IPS-20b (cell line): Measurements from ENCODE around the gene TGM1.

Source experiments
- H3K27ac ChIP-seq: one replicate; pipeline ENCODE4 v1.5.1; 2013; ENCODE audit warnings: low read length
- H3K27me3 ChIP-seq: 2 replicates; pipeline ENCODE4 v1.6.1; 2013; ENCODE audit warnings: mild to moderate bottlenecking, low read length, inconsistent platforms; ENCODE audit not compliant: insufficient read depth
- H3K36me3 ChIP-seq: 2 replicates; pipeline ENCODE4 v1.6.1; 2013; ENCODE audit warnings: low read depth, mild to moderate bottlenecking, inconsistent platforms, low read length, moderate library complexity; ENCODE audit not compliant: insufficient read depth
- H3K4me1 ChIP-seq: 2 replicates; pipeline ENCODE4 v1.6.1; 2013; ENCODE audit warnings: mild to moderate bottlenecking, control low read depth, inconsistent platforms, low read length, moderate library complexity; ENCODE audit not compliant: insufficient read depth
- H3K4me3 ChIP-seq: 2 replicates; pipeline ENCODE4 v1.5.1; 2013; ENCODE audit warnings: mild to moderate bottlenecking, low read length, inconsistent platforms
- H3K9ac ChIP-seq: 2 replicates; pipeline ENCODE4 v1.6.1; 2013; ENCODE audit warnings: low read depth, mild to moderate bottlenecking, inconsistent platforms, low read length, moderate library complexity
- H3K9me3 ChIP-seq: 2 replicates; pipeline ENCODE4 v1.6.1; 2013; ENCODE audit warnings: mild to moderate bottlenecking, low read depth, low read length, inconsistent platforms; ENCODE audit not compliant: insufficient read depth

TGM1 gene

DNA sequence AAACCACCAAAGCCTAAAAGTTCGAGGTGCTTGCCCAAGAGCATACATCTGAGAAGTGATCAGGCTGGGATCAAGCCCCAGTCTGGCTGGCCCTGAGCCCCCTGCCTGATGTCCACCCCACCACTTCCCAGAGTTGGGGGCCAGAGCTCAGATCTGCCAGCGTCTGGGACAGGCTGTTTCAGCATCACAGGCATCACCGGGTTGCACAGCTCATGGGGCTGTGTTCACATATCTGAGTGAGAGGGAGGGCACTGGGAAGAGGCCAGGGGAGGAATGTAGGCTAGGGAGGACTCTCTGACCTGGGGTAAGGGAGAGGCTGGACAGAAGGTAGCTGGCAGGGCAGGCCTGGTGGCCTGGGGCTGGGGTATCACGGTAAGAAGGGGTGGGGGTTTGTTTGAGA lies 6.0 kb downstream of the TGM1 start:
- H3K27ac ChIP-seq: no peak overlapping the region
- H3K9ac ChIP-seq: no peak overlapping the region
- H3K27me3 ChIP-seq: no peaks in the 10 kb centered on the region
- no peaks in the 10 kb centered on the region for H3K36me3 ChIP-seq
- H3K4me1 ChIP-seq: no peaks in the 10 kb centered on the region
- no peak overlapping the region for H3K4me3 ChIP-seq
- H3K9me3 ChIP-seq: no peaks in the 10 kb centered on the region

DNA sequence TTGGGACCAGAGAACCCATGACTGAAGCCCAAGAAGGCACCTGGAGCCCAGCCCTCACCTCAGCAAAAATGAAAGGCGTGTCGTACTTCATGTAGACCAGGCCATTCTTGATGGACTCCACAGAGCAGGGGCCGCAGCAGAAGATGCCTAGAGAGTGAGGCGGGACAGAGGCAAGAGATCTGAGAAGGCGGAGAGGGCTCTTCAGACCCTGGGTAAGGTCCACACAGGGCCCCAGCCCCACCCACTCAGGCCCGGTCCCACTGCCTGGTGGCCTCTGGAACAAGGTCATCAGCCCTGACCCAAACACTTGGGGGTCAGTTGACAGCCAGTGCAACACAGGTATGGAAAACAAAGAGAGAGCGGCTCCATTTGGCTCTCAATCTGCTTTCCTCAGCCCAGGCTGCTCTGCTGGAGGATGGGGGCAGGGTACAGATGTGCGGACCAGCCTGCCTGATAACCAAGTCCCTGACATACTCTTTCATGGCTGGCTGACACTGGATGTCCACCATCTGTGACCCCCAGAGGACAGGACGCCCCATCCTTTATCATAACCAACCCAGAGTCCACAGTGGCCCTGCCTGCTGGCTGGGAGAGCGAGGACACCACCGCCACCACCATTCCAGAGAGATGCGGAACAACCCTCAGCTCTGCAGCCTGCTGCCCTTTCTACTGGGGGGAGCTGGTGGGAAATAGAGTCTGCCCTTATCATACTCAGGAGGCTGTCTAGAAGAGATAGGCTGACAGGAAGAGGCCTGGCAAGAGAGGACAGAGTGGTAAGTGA lies 6.9 kb downstream of the TGM1 start:
- Histone ChIP-seq H3K4me3 (no peak overlapping the region), H3K9me3 (no peaks in the 10 kb centered on the region), H3K27ac (no peak overlapping the region), H3K27me3 (no peaks in the 10 kb centered on the region), H3K9ac (no peak overlapping the region), H3K4me1 (no peaks in the 10 kb centered on the region), H3K36me3 (no peaks in the 10 kb centered on the region)

DNA sequence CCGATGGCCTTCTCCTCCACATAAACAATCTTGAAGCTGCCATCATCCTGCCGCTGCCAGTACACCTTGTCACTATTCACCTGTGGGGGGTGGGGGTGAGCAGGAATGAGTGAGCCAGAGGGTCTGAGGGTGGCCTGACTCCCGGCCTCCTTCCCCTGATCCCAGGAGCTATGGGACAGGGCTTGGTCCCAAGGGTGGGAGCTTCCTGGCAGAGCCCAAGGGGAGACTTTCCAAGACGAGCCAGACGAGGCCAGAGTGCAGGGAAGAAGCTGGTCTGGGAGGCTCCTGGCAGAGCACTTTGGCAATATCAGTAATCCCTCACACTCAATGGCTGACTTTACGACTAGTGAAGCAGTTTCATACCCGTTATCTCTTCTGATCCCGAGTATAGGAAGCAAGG lies 7.5 kb downstream of the TGM1 start:
- H3K4me3 ChIP-seq: no peak overlapping the region
- no peaks in the 10 kb centered on the region for H3K36me3 ChIP-seq
- no peaks in the 10 kb centered on the region for H3K9me3 ChIP-seq
- H3K9ac ChIP-seq: no peak overlapping the region
- H3K27me3 ChIP-seq: no peaks in the 10 kb centered on the region
- no peak overlapping the region for H3K27ac ChIP-seq
- H3K4me1 ChIP-seq: no peaks in the 10 kb centered on the region

DNA sequence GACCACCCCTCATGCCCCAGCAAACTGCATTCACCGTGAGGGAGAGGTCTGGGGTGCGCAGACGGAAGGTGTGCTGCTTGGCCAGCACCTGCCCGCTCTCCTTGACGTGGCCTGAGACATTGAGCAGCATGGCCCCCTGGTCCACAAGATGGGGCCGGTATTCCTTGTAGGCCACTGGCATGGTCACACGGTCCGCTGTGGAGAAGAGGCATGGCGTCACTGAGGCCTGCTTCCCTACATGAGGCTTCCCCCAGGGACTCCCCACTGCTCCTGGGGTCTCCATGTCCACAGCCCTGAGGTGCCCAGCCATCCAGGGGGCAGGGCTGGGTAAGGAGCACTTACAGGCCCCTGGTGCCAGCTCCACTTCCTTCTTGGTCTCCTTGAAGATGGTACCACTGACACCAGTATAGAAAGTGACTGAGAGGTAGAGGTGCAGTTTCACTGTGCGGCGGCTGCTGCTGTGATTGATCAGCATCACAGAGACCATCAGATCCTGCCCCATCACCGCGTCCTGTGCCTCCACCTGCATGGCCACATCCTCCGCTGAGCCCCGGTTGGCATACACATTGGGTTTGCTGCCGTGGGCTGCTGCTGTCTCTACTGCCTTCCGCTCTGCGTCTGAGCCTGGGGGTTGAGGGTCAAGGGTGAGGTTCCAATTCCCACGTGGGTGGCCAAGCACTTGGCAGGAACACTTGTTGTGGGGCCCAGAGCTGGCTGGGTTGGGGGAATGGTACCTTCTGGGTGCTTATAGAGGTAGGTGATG lies 8.2 kb downstream of the TGM1 start:
- no peak overlapping the region for H3K9ac ChIP-seq
- H3K27ac ChIP-seq: no peak overlapping the region
- no peaks in the 10 kb centered on the region for H3K27me3 ChIP-seq
- no peaks in the 10 kb centered on the region for H3K4me1 ChIP-seq
- no peaks in the 10 kb centered on the region for H3K36me3 ChIP-seq
- no peak overlapping the region for H3K4me3 ChIP-seq
- H3K9me3 ChIP-seq: no peaks in the 10 kb centered on the region

DNA sequence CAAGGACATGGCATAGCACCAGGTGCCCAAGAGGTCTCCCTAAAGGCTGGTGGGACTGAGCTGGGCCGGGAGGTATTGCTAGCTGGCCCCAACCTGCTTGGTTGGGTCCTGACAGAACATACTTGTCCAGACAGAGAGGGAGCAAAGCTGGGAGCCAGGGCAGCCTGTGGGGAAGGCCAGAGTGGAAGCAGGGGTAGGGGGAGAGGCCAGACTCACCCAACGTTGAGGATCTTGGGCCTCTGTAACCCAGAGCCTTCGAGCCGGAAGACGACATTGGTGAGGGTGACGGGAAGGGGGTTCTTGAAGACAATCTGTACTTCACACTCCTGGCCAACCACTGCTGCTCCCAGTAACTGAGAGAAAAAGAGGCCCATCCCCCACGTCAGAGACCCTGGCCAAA lies 9.0 kb downstream of the TGM1 start:
- no peaks in the 10 kb centered on the region for H3K4me1 ChIP-seq
- no peak overlapping the region for H3K4me3 ChIP-seq
- H3K9ac ChIP-seq: no peak overlapping the region
- H3K27ac ChIP-seq: no peak overlapping the region
- H3K9me3 ChIP-seq: no peaks in the 10 kb centered on the region
- no peaks in the 10 kb centered on the region for H3K27me3 ChIP-seq
- no peaks in the 10 kb centered on the region for H3K36me3 ChIP-seq

DNA sequence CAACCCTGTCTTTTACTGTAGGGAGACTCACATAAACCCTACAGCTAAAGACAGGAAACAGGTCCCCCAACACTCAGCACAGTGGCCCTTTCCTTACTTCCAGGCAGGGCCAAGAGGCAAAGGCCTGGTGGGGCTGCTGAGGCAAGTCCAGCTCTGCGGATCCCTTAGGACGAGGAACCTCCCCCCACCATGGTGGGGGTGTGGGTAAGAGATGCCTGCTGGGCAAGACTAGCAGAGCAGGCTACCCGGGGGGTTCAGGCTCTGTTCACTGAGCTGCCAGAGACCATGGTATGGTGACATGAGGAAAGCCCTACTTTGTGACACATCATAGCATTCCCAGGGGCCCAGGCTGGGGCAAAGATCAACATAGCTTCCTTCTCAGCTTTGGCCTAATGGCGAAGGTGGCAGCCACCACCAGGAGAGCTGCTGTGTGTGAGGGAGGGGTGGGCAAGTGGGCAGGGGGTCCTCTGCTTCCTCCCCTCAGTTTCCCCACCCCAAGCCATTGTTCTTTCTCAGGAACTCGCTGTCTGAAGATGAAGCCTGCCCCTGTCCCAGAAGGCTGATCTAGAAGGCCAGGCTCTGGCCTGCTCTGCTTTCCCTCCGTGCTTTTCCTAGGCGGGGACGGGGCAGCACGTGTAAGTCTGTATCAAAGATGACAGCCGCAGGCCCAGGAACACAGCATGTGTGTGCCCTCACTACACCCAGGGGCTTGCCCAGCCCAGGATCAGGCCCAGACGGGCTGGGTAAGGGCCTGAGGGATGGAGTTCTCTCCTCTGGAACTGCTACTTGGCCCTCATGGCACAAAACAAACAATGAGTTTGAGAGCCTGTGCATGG lies 10.5 kb downstream of the TGM1 start:
- H3K36me3 ChIP-seq: no peaks in the 10 kb centered on the region
- H3K27ac ChIP-seq: no peak overlapping the region
- H3K4me3 ChIP-seq: no peak overlapping the region
- H3K4me1 ChIP-seq: no peaks in the 10 kb centered on the region
- H3K9ac ChIP-seq: no peak overlapping the region
- no peaks in the 10 kb centered on the region for H3K9me3 ChIP-seq
- H3K27me3 ChIP-seq: no peaks in the 10 kb centered on the region

DNA sequence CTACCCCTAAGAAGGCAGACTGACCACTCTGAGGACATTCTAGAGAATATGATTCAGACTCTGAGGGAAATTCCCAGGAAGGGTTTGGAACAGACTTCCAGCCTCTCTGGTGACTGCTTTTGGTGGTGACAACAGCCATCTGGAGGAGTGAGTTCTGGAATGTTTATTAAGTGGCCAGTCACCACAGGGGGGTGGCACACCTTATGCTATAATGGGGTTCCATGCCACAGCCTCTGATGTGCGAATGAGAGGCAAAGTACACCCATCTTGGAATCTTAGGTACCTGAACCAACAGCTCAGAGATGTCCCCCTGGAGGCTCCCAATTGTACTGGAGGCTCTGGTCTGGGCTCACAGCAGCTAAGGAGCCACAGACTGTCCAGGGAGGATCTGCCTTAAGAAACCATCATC lies 11.1 kb downstream of the TGM1 start:
- Histone ChIP-seq H3K9me3 (no peaks in the 10 kb centered on the region), H3K4me1 (no peaks in the 10 kb centered on the region), H3K36me3 (no peaks in the 10 kb centered on the region), H3K27ac (no peak overlapping the region), H3K9ac (no peak overlapping the region), H3K27me3 (no peaks in the 10 kb centered on the region), H3K4me3 (no peak overlapping the region)

DNA sequence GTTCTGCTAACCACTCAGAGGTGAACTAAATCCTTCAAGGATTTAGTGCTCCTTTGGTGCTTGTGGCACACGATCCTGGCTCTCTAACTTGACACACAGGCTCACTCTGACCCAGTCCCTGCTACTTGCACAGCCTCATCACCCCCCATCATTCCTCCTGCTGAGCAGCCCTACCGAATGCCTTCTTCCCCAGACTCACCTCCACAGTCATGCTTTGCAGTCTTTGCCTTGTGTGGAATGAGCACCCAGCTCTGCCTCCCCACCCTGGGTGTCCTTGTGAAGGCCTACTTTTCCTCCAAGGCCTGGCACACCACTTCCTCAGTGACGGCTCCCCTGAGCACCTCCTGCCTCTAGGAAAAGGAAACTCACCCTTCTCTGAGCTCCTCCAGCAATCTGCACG lies 12.6 kb downstream of the TGM1 start:
- H3K36me3 ChIP-seq: no peaks in the 10 kb centered on the region
- no peaks in the 10 kb centered on the region for H3K27me3 ChIP-seq
- no peaks in the 10 kb centered on the region for H3K4me1 ChIP-seq
- no peak overlapping the region for H3K4me3 ChIP-seq
- H3K9me3 ChIP-seq: no peaks in the 10 kb centered on the region
- no peak overlapping the region for H3K27ac ChIP-seq
- no peak overlapping the region for H3K9ac ChIP-seq

DNA sequence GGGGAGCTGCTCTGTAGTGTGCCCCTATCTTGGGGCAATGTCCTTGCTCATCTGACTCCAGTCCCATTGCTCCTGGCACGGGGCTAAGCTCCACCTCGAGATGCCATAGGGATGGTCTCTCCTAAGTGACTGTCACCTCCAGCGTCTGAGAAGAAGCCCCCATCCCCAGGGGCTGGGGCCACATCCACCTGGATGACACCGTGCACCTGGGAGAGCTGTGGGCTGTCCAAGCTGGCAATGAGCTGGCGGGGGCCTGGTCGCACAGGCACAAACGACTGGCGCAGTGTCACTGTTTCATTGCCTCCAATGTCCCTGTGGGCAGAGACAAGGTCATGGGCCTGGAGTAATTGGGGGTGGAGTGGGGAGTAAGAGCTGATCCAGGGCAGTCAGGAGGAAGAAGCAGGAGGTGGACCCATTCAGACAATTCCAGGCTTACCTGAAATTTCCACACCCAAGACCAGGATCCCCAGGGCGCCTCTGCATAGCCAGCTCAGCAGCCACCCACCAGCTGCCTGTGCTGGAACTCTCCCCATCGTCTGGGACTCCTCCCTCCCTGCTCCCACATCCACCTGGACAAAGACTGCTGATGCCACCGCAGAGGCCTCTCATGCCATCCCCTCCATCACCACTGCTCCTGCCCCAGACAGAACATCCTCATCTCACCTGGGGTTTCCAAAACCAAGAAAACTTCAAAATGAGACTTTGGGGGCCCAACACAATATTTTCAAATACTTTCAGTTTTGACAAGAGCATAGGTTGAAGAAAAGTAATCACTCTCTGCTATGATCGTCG lies 13.6 kb downstream of the TGM1 start:
- no peaks in the 10 kb centered on the region for H3K9me3 ChIP-seq
- H3K4me1 ChIP-seq: no peaks in the 10 kb centered on the region
- H3K27me3 ChIP-seq: no peaks in the 10 kb centered on the region
- H3K9ac ChIP-seq: no peak overlapping the region
- no peaks in the 10 kb centered on the region for H3K36me3 ChIP-seq
- H3K4me3 ChIP-seq: no peak overlapping the region
- no peak overlapping the region for H3K27ac ChIP-seq

DNA sequence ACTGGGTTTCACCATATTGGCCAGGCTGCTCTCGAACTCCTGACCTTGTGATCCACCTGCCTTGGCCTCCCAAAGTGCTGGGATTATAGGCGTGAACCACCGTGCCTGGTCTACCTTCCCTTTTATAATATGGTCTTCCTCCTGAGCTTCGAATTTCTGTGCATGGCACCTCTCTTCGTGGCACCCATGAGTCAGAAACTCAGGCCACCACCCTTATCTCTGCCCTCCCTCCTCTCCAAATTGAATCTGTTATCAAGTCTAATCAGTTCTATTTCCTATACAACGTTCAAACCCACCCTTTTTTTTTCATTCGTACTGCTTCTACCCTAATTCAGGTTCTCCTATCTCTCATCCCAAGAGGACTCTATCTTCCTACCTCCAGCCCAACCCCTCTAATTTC lies 15.6 kb downstream of the TGM1 start:
- Histone ChIP-seq H3K36me3 (no peaks in the 10 kb centered on the region), H3K27ac (no peak overlapping the region), H3K27me3 (no peaks in the 10 kb centered on the region), H3K4me3 (no peak overlapping the region), H3K9ac (no peak overlapping the region), H3K4me1 (no peaks in the 10 kb centered on the region), H3K9me3 (no peaks in the 10 kb centered on the region)

DNA sequence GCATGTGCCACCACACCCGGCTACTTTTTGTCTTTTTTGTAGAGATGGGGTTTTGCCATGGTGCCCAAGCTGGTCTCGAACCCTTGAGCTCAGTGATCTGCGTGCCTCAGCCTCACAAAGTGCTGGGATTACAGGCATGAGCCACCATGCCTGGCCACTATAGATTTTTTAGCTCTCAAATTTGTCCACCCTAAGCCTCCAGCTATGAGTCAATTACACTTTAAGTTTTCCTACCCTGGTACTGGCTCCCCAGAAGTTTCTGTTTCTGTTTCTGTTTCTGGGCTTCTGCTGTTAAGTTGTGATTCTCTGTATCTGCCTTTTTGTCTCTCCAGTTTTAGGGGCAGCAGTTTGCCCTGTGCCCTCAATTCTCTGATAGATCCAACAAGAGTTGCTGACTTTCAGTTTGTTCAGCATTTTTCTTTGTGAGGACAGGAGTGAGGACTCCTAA lies 16.2 kb downstream of the TGM1 start:
- H3K27me3 ChIP-seq: no peaks in the 10 kb centered on the region
- H3K4me3 ChIP-seq: no peak overlapping the region
- no peaks in the 10 kb centered on the region for H3K4me1 ChIP-seq
- H3K9ac ChIP-seq: no peak overlapping the region
- no peaks in the 10 kb centered on the region for H3K9me3 ChIP-seq
- H3K36me3 ChIP-seq: no peaks in the 10 kb centered on the region
- H3K27ac ChIP-seq: no peak overlapping the region
